GM18502 (cell line): Measurements from ENCODE around the gene SRCIN1.

ENCODE experiments used
- ATAC-seq: cut with Tn5 transposase; IDR thresholded peaks from one replicate; pipeline ENCODE4 v1.9.1; 2021; ENCODE audit warnings: mild to moderate bottlenecking; ENCODE audit not compliant: unreplicated experiment, poor library complexity

SRCIN1 gene

DNA sequence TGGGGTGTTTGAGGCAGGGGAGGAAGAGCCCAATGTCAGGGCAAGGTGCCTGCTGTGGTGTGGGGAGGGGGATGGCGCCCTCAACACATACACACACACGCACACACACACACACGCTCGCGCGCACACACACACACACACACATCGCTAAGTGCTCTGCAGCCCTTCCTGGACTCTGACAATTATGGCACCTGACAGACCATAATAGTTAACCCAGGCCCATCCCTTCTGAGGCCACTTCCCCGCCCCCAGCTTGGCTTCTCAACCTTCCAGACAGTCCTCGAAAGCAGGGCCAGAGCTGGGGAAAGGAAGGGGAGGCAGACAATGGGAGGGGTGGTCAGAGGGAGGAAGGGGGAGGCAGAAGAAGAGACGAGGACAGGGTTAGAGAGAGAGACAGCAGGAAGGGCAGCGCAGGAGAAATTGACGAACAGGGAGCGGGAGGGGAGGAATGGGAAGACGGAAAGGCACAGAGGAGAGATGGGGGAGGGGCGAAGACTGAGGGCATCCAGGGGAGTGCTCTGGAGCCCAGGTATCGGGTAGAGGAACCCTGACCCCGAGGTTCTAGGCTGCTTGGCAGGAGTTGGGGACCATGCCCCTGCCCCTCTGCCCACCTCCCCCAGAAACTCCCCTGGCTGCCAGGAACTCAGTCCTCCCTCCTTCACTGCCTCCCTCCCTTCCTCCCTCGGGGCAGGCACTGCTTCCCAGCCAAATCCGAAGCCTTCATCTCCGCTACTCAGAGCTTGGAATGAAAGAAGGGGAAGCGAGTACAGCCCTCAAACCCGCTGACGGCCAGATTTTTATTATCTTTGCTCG lies 4.0 kb downstream of the SRCIN1 start:
- ATAC-seq, result no peak

DNA sequence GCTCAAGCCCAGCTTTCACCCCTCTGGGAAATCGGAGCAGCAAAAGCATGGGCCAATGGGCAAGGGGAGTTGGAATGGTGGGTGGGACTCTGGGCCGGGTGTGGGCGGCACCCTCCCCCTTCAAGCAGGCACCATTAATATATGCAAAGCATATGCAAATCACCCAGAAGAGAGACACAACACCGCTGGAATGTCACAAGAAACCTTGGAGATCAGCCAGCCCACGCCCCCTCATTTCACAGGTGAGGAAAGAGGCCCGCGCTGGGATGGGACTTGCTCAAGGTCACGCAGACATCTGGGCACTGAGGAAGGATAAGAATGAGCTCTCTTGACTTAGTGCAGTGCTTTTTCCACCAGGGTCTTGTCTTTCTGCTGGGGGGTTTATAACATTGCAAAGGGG lies 4.8 kb downstream of the SRCIN1 start:
- no peak for ATAC-seq

DNA sequence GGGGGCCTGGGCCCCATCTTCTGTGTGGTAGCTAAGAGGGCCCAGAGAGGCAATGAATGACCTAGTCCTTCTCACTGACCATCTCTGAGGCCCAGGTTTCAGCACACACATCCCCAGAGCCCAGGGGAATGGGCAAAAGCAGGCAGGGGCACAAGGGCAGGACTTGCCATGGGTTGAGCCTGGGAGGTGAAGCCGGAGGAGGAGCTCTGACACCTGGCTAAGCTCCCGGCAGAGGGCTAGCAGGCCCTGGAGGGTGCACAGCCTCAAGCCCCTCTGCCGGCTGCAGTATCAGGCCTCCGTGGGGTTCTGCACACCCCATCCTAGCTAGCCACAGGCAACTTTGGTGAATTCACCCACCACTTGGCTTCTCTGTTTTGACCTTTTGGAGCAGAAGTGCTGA lies 5.3 kb downstream of the SRCIN1 start:
- no peak for ATAC-seq

DNA sequence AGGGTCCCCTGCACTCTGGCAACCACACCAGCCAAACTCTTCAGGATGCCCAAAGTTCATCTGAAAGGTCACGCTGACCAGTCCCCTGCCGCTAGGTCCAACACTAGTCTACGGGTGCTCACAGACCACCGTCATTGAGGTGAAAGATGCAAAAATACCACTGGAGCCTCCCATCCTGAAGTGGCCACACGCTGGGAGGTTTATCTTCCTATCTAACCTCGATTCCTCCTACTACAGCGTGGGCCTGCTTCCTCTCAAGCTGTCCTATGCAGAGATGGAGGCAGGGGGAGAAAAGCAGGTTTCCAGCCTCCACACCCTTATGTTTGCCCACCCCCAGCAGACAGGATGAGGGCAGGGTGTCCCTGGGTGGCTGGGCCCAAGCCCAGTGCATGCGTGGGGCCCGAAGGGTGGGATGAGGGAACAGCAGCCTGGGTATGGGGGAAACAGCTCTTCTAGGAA lies 6.3 kb downstream of the SRCIN1 start:
- ATAC-seq, result no peak

DNA sequence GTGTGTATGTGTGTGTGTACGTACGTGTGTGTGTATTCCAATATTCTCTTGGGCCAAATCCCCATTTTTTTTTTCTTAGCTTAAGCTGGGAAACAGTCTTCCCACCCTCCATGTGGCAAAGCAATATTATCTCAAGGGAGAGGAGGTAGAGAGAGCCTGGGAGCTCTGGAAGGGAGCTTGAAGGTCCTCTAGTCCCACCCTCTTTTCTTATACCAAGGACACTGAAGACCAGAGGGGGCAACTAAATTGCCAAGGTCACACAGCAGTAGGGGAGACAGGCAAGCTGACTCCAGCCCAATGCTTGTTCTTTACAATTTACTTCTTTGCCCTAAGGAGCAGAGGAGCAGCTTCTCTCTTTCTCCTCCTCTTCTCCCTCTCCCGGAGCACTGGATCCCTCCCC lies 6.8 kb downstream of the SRCIN1 start:
- ATAC-seq, result no peak

DNA sequence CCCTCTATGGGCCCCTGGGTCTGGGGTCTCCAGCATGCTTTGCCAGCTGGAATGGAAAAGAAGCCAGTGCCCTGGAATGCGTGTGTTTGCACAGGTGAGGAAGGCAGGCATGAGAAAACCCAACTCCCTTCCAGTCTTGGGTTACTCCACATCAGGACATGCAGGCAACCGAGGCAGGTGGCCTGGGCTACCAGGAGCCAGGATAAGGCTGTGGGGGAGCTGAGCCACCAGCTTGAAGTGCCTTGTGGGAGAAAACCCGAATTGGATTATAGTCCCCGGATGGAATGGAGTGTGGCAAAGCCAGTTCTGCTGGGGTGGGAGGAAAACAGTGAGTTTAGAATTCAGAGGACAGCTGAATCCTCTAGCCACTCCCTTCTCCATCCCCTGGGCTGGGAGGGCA lies 7.2 kb downstream of the SRCIN1 start:
- ATAC-seq, result no peak

DNA sequence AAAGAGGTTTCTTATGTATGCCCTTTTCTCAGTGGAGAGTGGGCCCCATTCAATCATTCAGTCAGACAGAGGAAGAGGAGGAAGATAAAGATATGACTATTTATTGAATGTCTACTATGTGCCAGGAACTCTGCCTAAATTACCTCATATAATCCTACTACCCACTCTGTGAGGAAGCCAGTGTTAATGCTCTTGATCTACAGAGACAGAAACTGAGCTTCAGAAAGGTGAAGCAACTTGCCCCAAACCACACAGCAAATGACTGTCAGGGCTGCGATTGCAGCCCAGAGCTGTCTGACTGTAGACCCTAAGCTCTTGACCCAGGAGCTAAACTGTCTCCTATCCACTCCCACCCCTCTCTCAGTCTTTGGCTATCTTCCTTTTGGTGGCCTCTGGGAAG lies 8.4 kb downstream of the SRCIN1 start:
- ATAC-seq, result no peak

DNA sequence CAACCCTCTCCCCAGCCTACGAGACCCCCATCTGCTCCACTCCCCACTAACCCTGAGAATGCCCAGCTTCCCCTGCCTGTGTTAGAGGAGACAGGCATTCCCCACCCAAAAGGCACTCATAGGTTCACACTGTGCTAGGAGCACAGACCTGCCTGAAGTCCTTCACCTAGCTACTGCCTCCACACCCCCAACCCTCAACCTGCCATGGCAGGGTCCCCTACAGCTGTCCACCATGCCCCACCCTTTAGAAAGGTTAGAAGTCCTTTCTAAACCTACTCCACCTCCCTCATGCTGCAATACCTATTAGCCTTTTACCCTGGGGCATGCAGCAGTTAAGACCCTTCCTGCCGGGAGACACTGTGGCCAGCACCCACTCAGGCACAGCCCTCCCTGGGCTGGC lies 9.1 kb downstream of the SRCIN1 start:
- no peak for ATAC-seq

DNA sequence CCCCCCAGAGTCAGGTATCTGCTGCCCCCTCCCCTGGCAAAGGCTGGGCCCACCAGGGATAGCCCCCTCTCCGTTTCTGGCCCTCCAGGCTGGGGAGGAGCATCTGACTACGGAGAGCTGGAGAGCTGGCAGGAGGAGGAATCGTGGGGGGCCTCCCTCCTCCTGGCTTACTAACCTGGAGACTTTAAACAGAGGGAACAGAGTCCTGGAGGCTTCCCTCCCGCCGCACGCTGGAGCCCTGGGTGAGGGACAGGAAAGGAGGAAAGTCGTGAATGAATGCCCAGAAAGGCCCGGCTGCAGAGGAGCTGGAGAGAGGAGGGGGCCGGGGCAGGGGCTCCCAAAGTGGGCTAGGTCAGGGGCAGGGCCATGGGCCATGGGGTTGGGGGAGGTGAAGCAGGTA lies 9.9 kb downstream of the SRCIN1 start:
- ATAC-seq, result no peak

DNA sequence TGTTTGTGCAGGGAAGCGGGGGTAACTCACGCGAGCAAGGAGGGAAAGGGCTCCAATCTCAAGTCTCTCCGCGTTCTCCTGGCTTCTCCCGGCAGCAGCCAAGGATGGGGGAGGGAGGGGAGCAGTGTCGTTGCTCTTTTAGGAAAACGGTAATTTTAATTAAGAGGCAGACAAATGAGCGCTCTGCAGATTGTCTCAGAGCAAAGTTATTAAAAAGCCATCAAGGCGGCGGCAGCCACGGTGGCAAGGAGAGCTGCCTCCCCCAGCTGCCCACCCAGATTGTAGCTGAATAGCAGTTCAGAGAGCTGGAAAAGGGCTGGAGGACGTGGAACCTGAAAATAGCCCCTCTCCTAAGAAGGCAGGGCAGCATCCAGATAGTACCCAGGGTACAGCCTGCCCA lies 11.6 kb downstream of the SRCIN1 start:
- ATAC-seq, result no peak

DNA sequence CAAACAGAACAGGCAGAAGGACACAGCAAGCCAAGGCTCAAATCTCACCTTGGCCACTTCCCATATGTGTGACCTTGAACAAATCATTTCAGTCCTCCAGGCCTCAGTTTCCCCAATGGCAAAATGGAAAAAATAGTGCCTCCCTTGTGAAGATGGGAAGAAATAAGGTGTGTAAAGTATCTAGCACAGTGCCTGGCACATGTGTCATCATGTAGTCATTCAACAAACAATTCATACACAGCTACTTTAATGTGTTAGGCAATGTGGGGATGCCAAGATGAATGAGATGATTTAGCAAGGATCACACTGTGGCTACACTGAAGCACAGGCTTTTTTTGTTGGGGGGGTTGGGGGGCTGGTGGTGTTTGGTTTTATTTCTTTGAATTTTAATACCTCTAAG lies 13.3 kb downstream of the SRCIN1 start:
- no peak for ATAC-seq

DNA sequence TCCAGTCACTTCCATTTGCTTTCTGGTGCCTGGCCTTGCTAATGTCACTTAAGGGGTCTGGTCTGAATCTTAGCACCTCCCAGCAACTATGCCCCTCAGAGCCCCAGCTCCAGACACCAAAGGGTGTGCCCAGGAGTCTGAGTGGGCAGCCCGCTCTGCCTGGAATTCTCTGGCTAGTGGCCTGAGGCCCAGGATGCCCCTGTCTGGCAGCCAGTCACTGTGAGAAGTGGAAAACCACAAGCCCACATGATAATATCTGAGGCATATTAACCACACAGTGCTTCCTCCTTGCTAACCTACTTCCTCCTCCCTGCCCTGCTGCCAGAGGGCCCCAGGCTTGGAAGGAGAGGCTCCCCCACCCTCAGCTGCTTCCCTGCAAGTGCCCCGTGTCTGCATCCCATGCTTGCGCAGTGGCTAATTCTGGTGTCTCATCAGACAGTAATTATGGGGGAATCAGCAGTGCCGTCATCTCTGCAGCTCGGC lies 14.0 kb downstream of the SRCIN1 start:
- ATAC-seq, result no peak

DNA sequence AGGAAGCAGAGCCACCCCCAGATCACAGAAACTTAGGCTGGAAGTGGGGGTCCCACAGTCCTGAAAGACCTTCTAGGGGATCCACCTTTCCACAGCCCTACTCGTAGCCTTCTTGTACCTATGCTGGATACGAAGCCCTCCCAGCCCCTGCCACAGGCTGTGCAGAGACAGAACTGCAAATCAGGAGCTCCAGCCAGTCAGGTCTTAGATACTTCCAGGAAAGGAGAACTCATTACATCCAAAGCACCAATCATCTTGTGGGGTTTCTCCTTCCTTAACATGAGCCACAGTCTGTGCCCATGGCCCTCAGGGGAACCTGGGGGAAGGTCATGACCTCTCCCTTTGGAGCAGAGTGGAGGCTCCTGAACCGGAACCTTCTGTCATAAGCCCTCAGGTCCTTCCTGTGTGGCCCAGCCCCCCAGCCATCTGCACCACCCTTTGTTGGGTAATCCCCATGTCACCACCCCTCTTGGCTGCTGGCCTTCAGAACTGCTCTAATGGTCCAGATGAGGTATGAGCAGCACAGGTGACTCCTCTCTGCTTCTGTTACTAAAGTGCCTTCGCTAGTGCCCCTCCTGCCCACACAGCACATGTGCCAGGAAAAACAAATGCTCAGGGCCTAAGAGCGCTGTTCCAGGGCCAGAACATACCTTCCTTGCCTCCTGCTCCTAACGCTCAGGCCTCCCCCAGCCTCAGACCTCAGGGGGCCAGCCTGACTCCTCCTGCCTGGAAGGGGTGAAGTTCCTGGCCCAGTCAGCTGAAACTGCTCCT lies 14.6 kb downstream of the SRCIN1 start:
- ATAC-seq, result no peak

DNA sequence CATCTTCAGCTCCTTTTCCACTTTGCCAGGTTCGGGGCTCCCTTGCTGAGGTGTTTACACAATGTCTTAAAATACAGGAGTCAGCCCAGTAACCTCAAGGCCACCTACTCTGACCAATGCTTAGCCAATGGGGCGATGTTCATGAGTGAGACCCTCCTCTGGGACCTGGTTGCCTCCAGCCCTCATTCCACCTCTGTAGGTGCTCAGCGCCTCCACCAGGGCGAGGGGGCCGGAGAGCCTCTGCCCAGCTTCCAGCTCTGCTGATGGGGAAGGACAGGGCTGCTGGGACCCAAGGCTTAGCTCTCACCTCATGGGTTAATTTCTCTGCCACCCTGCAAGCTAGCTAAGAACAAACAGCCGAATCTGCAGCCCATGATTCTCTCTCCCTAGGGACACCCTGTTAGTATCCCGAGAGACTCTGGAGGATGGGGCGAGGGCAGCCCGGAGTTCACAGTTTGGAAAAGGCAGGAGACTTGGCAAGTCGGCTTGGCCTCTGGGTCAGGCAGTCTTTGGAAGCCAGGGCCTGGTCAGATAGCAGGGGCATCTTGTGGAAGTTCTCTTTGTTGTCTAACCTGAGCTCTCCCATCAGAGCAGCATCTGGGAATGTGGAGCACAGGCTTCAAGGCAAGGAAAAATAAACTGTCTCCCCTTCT lies 16.2 kb downstream of the SRCIN1 start:
- ATAC-seq, result no peak

DNA sequence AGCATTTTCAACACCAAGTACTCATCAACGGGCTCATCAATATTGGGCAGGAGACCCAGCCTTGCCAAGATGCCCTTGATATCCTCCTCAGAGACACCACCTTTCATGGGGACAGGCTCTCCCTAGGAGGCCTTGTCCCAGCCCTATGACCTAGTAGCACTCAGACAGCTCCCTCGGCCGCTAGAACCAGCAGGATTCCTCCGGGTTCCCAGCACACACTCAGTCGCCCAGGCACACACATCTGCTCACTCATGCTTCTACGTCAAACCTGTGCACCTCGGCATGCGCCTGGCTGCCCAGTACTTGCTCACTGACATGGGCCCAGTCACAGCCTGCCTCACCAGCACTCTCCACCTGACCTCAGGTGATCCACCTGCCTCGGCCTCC lies 17.0 kb downstream of the SRCIN1 start:
- no peak for ATAC-seq

DNA sequence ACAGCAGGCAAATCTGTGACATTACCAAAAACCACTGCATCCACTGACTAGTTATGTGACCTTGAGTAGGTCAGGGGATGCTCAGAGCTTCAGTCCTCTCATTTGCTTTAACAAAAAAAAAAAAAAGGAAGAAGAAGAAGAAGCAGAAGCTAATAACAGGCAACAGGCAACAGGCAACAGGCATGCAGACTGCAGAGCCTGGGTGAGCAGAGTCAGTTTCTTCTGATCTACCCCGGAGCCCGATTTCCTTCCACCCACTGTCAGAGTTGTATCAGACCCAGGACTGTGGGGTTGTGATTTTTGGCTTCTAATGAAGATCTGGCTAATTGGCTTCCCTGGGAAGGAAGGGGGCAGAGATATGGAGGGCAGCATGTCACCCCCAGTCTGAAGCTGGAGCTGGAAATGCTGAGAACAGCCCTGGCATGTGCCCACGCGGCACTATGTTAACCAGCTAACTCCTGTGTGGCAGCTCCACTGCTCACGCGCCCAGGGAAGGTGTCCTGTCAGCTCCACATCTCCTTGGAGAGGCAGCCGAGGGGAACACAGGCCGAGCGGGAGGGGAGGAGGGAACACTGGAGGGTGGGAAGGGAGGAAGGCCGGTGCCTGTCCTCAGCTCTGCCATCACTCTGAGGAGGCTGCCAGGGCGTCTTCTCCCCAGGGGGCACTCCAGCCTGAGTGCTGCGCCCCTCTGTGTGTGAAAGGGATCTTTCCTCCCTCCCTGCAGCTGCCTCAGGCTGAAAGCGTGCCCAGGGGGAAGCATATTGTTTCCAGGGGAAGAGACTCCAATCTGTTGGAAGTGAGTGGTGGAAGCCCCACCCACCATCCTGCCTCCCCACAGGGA lies 17.6 kb downstream of the SRCIN1 start:
- ATAC-seq, result no peak

DNA sequence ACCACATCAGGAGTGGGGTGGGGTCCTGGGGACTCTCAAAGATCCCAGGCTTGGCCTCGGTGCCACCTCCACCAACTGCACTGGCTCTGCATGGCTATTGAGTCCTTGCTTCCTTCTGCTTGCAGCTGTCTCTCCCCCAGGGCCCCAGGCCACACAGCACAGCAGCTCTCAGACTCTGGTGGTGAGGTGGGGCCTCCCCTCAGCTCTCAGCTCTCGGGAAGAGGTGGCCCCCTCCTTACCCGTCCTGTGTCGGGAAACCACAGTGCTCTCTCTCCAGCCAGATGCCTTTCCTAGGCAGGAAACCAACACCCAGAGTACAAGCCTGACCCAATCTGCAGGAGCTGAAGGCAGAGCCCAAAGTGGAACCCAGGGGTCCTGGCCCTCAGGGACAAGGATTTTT lies 18.5 kb downstream of the SRCIN1 start:
- no peak for ATAC-seq

DNA sequence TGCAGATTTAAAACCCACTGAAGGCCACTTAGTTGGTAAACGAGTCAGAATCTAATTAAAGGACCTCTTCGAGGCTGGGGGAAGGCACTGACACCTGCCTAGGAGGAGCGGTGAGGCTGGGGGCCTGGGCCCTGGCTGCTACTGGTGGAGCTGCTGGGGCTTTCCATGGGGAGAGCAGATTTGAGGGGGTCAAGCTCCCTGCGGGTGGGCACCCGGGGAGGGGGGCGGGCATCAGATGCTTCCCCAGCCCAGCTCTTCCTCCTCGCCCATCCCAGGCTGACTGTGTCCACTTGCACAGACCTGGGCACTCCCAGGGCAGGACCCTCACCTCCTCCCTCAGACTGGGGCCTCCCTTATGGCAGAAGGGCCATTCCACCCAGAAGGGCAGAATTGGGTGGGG lies 19.0 kb downstream of the SRCIN1 start:
- ATAC-seq, result no peak

DNA sequence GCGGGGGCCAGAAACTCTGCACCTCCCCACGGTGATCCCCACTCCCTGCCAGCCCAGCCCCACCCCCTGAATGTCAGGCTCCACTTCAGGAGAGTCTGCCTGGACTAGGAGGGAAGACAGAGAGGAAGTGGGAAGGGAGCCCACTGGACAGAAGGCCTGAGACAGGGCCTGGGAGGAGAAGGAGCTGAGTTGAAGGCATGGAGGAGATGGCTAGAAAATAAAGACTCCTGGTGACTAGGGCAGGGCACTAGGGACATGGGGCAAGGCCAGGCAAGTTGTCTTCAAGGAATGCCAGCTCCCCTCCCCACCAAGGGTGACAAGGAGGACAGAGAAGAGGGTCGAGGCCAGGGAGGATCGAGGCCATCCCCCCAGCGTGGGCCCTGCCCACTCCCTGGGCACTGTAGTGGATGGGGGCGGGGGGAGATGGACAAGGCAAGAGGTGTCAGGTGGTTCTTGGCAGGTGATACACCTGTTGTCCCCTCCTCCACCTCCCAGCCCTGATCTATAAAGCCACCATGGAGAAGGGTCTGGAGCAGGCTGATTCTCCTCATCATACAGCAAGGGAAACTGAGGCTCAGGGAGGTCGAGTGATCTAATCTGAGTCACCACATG lies 19.7 kb downstream of the SRCIN1 start:
- no peak for ATAC-seq
